GM18519 (cell line): Measurements from ENCODE around the gene CTNNA1.

Experiments used
- ATAC-seq: cut with Tn5 transposase; IDR thresholded peaks from one replicate; pipeline ENCODE4 v1.9.1; 2021; ENCODE audit warnings: mild to moderate bottlenecking, moderate library complexity; ENCODE audit not compliant: unreplicated experiment, low FRiP score

The CTNNA1 gene

GRCh38 chr5:138955671-138956295 is 202.6 kb downstream of the CTNNA1 start:
- no peak for ATAC-seq

GRCh38 chr5:138956801-138957200 is 203.6 kb downstream of the CTNNA1 start:
- ATAC-seq: no peak

GRCh38 chr5:138960145-138960692 is 207.0 kb downstream of the CTNNA1 start:
- no peak for ATAC-seq

- no peak for ATAC-seq
Observed at GRCh38 chr5:138961221-138961620, 208.0 kb downstream of the CTNNA1 start.

- ATAC-seq: no peak
Observed at GRCh38 chr5:138961729-138962128, 208.5 kb downstream of the CTNNA1 start.

- ATAC-seq: no peak
Observed at GRCh38 chr5:138962614-138963370, 209.6 kb downstream of the CTNNA1 start.

- no peak for ATAC-seq
Observed at GRCh38 chr5:138963763-138964371, 210.6 kb downstream of the CTNNA1 start.

GRCh38 chr5:138964647-138965201 is 211.5 kb downstream of the CTNNA1 start:
- ATAC-seq: no peak

- no peak for ATAC-seq
Observed at GRCh38 chr5:138965626-138966025, 212.4 kb downstream of the CTNNA1 start.

- ATAC-seq: no peak
Observed at GRCh38 chr5:138966236-138966985, 213.2 kb downstream of the CTNNA1 start.

- ATAC-seq: no peak
Observed at GRCh38 chr5:138967791-138968448, 214.7 kb downstream of the CTNNA1 start.

- no peak for ATAC-seq
Observed at GRCh38 chr5:138968601-138969000, 215.4 kb downstream of the CTNNA1 start.

- ATAC-seq: no peak
Observed at GRCh38 chr5:138969323-138970002, 216.2 kb downstream of the CTNNA1 start.

GRCh38 chr5:138972230-138972629 is 219.0 kb downstream of the CTNNA1 start:
- ATAC-seq: no peak

GRCh38 chr5:138972836-138973235 is 219.6 kb downstream of the CTNNA1 start:
- ATAC-seq: no peak

- no peak for ATAC-seq
Observed at GRCh38 chr5:138974227-138975063, 221.2 kb downstream of the CTNNA1 start.

GRCh38 chr5:138975098-138975847 is 222.0 kb downstream of the CTNNA1 start:
- ATAC-seq: no peak

GRCh38 chr5:138978080-138978479 is 224.9 kb downstream of the CTNNA1 start:
- ATAC-seq: no peak
